GM12801 (cell line): ENCODE data around the gene SMIM29.

Source experiments
- TF ChIP-seq, protein P1 (sequence below): IDR thresholded peaks from one replicate; pipeline ENCODE4 v1.5.1; 2011; ENCODE audit warnings: control low read depth; ENCODE audit not compliant: insufficient read length; ENCODE audit errors: extremely low read depth

The SMIM29 gene

DNA sequence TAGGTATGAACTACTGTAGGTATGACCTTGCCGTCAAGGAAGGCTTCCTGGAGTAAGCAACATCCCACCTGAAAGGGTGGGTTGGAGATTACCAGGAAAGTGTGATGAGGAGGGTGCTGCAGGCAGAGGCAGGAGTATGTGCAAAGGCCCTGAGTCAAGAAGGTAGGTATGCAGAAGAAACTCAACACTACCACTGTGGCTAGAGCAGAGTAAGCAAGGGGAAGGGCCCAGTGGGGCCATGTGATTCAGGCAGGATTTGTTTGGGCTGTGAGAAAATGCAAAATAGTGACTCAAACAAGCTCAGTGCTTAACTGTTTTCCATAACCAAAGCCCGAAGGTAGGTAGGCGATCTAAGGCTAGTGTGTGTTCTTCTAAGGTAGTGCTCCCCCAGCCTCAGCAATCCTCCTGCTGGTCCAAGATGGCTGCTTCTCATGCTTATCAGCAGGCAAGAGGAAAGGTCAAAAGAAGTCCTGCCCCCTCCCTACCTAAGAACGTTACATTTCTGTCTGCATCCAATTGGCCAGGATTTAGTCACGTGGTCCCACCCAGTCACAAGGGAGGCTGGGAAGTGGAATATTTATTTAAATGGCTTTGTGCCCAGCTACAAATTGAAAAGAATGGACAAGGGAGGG lies 48.4 kb downstream of the SMIM29 start:
- TF ChIP-seq, protein P1, sequence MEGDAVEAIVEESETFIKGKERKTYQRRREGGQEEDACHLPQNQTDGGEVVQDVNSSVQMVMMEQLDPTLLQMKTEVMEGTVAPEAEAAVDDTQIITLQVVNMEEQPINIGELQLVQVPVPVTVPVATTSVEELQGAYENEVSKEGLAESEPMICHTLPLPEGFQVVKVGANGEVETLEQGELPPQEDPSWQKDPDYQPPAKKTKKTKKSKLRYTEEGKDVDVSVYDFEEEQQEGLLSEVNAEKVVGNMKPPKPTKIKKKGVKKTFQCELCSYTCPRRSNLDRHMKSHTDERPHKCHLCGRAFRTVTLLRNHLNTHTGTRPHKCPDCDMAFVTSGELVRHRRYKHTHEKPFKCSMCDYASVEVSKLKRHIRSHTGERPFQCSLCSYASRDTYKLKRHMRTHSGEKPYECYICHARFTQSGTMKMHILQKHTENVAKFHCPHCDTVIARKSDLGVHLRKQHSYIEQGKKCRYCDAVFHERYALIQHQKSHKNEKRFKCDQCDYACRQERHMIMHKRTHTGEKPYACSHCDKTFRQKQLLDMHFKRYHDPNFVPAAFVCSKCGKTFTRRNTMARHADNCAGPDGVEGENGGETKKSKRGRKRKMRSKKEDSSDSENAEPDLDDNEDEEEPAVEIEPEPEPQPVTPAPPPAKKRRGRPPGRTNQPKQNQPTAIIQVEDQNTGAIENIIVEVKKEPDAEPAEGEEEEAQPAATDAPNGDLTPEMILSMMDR: no peak

DNA sequence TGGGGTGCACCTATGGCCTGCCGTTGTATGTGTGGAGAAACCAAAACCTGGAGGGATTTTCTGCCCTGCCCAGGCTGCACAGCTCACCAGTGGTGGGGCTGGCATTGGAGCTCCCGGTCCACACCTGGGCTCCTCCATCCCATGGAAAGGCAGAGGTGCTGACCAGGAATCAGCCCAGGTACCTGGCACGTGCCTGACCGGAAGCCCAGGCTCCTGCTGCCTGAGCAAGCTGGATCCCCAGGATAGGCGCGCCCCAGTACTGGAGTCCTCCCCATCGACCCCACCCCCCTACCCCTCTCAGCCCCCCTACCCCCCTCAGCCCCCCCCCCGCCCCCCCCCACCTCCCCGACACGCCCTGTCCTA lies 52.0 kb downstream of the SMIM29 start:
- TF ChIP-seq, protein P1: no peak
